Measurements from ENCODE around the gene SLC29A1.
"Not testable (repeated sequence)": the region's sequence is repeated elsewhere in the genome, so short reads cannot be mapped to it uniquely, and the experiment has no call there.

SLC29A1 gene

DNA sequence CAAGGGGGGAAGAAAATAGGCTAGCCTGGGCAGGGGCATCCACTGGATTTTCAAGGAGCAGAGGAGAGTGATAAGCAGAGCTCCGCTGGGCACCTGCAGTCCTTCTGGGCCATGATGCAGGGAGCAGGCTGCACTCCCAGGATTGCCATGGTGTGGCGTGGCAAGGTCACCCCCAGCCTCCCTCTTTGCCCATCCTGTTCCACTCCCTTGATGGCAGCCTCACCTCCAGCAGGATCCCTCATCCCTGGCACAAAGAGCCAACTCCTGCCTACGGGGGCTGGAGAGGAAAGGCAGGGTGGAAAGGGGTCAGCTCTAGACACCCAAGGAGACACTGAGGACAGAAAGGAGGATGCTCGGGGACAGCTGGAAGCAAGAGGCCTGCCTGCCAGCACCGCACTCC is 29.1 kb upstream of the SLC29A1 start:
- DNase-seq (ENCODE audit: low spot score) = no peak

DNA sequence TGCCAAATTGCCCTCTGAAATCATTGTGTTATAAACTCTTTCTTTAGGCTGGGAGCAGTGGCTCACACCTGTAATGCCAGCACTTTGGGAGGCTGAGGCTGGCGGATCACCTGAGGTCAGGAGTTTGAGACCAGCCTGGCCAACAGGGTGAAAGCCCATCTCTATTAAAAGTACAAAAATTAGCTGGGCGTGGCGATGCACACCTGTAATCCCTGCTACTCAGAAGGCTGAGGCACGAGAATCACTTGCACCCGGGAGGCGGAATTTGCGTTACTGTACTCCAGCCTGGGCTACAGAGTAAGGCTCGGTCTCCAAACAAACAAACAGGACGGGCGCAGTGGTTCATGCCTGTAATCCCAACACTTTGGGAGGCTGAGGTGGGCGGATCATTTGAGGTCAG is 27.0 kb upstream of the SLC29A1 start:
- DNase-seq (ENCODE audit: low spot score) = not testable (repeated sequence)

DNA sequence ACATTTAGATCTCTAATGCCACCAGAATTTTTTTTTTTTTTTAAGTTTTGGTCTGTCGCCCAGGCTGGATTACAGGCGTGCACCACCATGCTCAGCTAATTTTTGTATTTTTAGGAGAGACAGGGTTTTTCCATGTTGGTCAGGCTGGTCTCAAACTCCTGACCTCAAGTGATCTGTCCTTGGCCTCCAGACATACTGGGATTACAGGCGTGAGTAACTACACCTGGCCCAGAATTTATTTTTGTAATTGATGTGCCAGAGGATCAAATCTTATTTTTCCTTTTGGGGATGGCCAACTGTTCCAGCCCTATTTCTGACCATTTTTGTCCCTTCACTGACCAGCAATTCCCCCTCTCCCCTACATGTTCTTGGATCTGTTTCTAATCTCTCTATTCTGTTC is 24.7 kb upstream of the SLC29A1 start:
- no peak for DNase-seq (ENCODE audit: low spot score)

DNA sequence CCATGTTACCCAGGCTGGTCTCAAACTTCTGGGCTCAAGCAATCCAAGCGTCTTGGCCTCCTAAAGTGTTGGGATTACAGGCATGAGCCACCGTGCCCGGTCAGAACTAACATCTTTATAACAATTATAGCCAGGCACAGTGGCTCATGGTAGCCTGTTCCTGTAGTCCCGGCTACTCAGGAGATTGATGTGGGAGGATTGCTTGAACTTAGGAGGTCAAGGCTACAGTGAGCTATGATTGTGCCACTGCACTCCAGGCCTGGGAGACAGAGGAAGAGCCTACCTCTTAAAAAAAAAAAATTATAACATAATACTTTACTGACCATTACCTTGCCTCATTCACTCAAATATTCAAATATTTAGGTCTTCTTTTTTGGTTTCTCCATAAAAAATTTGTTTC is 23.5 kb upstream of the SLC29A1 start:
- no peak for DNase-seq (ENCODE audit: low spot score)

DNA sequence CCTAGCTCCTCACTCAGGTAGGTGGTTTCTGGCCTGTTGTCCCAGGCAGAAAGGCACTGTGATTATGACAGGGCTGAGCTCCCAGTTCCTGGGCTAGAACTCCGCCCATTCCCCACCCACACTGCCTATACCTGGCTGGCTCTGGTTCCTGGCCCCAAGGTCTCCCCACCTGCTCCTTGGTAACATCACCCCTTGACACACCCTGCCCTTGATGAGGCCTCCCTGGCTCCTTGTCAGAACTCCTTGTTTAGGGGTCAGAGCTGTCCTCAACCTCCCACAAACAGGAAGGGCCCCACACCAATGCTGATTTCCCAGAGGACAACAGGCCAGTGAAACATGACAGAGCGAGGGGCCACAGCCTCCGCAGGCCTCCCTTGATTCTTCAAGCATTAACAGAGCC is 22.2 kb upstream of the SLC29A1 start:
- DNase-seq (ENCODE audit: low spot score) = no peak

DNA sequence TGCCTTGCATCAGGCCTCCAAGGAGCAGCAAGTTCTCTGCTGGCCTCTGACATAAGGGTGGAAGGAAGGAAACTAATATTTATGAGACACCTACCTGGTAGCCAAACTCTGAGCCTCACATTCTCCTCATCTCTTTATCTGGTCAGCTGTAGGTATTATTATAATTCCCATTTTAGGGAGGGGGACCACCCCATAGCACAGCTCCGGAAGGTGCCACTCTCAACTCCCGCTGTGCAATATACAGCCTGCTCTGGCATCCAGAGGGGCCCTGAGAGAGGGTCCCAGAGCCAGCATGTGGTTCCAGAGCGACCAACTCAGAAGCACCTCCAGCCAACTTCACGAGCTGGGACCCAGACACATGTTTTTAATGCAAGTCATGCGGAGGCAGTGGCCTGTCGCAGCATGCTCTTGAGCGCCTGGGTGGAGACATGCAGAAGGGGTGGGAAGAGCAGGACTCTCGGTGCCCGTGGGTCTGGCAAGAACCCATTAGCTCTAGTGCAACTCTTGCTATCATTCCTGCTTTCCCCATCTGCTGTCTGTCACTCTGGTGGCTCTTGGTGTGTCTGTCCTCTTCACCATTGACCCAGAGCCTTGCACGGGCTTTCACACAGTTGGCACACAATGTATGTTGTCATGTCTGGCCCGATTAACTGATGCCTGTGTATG is 21.6 kb upstream of the SLC29A1 start:
- DNase-seq (ENCODE audit: low spot score) = no peak

DNA sequence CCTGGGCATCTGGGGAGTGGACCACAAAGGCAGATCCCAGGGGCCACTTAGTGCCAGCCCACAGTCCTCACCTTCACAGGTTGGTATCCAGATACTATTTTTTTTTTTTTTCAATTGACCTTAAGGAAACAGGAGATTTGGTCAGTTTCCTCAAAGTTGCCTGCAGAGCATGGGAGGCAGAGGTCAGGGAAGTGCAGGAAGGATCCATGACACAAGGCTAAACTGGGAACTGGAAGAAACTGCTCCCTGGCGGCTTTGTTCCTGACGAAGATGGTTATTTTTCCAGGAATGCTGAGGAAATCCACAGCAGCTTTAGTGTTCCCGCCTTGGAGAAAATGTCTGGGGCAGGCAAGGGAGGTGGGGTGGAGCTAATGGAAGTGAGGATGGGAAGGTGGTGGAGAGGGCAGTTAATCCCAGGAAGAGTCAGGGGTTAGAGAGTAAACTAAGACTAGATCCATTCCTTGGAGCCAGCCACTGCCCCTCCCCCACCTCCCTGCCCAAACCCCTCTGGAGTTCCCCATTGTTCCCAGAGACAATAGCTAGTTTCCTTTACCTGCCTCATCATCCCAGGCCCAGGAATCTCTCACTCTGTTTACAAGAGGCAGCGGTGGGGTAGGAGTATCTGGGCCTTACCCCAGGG is 20.9 kb upstream of the SLC29A1 start:
- no peak for DNase-seq (ENCODE audit: low spot score)

DNA sequence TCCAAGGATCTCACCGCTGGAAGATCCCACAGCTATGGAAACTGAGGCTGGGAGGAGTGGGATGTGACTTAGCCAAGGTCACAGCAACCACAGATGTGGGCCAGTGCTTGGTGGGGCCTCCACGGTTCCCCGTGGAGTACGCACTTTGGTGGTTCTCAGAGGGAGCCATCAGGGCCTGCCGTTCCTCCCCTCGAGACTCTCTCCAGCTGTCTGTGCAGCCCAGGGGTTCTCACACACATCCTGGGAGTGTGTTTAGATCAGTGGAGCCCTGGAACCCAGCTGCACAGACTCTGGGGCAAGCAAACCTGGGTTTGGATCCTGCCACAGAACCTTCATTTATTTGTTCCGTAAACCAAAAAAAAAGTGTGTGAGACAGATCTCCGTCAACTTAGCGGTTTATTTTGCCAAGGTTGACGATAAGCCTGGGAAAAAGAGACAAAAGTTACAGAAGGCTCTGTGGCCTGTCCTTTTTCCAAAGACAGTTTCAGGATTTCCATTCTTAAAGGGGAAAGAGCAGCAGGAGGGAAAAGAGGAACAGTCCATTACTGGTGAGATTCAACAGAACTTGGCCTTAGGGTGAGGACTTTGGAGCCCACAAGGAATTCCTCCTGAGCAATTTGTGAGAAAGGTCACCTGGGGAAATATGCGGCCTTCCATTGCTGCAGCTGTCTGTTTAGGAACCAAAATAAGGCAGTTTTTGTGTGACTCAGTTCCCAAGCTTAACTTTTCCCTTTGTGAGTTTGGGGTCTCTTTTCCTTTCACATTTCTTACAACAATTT is 20.2 kb upstream of the SLC29A1 start:
- DNase-seq (ENCODE audit: low spot score) = no peak

DNA sequence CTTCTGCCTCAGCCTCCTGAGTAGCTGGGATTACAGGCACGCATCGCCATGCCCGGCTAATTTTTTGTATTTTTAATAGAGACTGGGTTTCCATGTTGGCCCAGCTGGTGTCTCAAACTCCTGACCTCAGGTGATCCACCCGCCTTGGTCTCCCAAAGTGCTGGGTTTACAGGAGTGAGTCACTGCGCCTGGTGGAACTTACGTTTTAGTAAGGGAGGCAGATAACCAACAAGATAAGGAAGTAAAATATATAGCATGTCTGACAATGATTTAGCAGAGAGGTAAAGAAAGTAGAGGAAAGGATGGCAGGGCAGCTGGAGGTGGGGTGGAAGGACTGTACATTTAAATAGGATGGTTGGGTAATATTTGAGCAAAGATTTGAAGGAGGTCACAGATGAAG is 19.4 kb upstream of the SLC29A1 start:
- no peak for DNase-seq (ENCODE audit: low spot score)

DNA sequence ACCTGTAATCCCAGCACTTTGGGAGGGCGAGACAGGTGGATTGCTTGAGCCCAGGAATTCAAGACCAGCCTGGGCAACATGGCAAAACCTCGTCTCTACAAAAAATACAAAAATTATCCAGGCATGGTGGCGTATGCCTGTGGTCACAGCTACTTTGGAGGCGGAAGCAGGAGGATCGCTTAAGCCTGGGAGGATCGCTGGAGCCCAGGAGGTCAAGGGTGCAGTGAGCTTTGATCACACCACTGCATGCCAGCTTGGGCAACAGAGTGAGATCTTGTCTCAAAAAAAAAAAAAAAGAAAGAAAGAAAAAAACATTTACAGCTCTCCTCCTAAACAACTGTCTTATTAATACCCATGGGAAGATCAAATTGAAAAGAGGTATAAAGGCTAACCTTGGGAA is 15.4 kb upstream of the SLC29A1 start:
- no peak for DNase-seq (ENCODE audit: low spot score)

DNA sequence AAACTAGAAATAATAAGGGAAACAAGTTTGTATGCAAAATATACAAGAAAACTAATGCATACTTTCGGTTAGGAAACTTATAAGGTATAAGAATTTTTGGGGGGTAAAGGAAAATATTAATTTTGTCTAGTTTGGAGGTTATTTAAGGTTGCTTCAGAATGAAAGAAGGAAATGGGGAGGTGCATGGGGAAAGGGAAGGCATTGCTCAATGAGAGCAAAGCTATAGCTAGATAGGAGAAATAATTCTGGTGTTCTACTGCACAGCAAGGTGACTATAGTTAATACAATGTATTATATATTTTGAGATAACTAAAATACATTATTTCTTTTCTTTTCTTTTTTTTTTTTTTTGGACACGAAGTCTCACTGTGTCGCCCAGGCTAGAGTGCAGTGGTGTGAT is 12.1 kb upstream of the SLC29A1 start:
- no peak for DNase-seq (ENCODE audit: low spot score)

DNA sequence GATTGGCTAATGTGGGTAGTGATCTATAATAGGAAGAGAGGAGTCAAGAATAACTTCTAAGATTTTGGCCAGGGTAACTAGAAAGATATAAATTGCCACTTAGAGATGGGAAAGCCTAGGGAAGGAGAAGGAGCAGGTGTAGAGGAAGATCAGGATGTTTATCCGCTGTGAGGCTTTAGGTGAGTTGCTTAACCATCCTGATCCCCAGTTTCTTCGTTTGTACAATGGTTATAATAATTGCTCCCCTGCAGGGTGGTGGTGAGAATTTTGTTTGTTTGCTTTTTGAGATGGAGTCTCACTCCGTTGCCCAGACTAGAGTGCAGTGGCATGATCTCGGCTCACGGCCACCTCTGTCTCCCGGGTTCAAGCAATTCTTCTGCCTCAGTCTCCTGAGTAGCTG is 9.1 kb upstream of the SLC29A1 start:
- no peak for DNase-seq (ENCODE audit: low spot score)

DNA sequence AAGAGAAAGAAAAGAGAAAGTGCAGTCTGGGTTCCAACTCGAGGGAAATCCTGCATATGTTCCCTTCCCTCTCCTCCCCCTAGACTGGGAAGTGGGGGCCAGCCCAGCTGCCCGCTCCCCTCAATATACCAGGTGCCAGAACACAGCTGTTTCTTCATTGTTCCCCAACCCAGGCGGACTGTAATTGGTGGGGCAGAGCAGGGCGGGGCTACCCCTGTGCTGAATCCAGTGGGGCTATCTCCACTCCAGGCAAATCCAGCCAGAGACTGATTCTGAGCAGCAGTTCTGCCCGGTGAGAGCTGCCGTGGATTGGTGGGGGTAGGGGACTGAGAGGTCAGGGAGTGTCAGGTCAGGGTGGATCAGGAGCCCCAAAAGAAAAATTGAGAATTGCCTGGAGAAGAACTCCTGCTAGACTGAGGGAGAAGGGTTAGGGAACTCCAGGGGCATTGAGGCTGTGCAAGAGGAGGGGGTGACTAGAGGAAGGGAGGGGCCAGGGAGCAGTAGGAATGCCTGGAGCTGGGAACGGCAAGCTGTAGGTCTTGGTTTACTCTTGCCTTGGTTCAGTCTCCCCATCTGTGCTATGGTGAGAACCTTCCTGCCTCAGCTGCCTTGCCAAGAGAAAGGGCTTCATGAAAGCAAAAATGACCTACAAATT is 6.6 kb upstream of the SLC29A1 start, which contains the start of gene MYMX:
Gene MYMX, plus strand, starts transcription at position 250 of the 655 bp plus-strand sequence. CDS start 546 bp downstream, outside the sequence.
- no peak for DNase-seq (ENCODE audit: low spot score)

DNA sequence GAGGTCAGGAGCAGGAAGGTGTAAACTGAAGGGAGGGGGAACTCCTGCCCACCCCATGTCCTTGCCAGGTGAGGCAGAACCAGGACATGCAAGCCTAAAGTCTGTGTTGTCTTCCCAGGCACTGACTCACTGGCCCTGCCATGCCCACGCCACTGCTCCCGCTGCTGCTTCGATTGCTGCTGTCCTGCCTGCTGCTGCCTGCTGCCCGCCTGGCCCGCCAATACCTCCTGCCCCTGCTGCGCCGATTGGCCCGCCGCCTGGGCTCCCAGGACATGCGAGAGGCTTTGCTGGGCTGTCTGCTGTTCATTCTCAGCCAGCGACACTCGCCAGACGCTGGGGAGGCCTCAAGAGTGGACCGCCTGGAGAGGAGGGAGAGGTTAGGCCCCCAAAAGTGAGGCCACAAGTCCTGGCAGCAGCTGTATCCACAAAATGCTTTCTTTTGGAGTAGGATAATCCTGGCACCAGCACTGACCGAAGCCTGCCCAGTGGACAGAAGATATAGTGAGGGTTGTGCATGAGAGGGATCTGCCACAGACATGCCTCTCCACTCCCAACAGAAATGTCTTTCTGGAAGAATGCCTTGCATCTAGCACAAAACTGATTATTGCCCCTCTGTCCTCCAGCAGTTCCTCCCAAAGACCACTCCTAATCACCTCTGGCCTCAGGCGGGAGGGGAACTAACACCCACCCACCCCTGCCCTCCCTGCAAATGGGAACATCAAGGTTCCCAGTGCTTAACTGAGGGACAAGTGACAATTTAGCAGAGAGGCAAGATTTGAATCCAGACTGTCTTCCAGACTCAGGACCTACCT is 5.9 kb upstream of the SLC29A1 start:
- no peak for DNase-seq (ENCODE audit: low spot score)

DNA sequence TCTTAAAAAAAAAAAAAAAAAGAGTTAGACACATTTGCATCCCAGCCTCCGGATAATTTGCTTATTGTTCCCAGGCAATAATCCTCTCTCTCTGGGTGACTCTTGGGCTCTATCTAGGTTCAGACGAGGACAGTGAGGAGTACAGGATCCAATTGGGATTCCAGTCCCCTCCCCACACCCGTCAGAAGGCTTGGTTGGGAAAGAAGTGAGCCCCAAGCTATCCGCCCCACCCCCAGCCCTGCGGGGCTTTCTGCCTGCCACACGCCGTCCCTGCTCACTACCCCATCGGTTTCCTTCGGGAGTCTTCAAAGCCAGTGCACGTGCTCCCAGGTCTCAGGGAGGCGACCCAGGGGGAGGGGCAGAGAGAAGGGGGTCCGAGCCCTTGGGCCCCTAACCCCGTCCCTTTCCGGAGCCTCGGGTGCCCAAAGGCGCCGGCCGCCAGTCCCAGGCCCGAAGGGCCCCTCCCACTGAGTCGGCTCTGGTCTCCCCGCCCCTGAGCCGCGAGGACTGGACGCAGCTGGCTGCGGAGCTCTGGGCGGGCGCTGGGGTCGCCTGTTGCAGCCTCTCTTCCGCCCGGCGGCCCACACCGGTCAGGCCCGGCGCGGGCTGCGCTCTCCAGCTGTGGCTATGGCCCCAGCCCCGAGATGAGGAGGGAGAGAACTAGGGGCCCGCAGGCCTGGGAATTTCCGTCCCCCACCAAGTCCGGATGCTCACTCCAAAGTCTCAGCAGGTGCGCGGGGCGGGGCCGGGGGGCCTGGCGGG is 4.2 kb upstream of the SLC29A1 start:
- DNase-seq (ENCODE audit: low spot score) = peak; percentile 89

DNA sequence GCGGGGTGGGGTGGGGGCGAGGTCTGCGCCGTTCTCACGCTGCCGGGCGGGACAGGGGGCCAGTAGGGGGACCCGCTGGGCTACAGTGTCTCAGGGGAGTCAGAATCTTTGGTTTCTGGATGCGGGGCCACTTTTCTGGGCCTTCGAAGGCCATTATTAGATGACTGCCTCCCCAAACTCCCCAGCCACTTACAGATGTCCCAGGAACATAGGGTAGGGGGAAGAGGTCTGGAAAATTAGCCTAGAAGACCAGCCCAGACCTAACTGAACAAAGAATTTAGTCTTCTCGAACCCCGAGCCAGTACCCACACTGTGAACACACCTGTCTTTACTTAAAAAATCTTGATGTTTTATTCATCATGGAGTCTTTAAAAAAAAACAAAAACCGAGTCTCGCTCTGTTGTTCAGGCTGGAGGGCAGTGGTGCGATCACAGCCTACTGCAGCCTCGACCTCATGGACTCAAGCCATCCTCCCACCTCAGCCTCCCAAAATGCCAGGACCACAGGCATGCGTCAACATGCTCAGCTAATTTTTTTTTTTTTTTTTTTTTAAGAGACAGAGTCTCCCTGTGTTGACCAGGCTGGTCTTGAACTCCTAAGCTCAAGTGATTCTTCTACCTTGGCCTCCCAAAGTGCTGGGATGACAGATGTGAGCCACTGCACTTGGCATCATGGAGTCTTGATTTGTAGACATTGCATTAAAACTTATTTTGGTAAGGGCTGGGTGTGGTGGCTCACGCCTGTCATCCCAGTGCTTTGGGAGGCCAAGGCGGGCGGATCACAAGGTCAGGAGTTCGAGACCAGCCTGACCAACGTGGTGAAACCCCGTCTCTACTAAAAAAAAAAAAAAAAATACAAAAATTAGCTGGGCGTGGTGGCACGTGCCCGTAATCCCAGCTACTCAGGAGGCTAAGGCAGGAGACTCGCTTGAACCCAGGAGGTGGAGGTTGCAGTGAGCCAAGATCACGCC is 3.3 kb upstream of the SLC29A1 start:
- no peak for DNase-seq (ENCODE audit: low spot score)

DNA sequence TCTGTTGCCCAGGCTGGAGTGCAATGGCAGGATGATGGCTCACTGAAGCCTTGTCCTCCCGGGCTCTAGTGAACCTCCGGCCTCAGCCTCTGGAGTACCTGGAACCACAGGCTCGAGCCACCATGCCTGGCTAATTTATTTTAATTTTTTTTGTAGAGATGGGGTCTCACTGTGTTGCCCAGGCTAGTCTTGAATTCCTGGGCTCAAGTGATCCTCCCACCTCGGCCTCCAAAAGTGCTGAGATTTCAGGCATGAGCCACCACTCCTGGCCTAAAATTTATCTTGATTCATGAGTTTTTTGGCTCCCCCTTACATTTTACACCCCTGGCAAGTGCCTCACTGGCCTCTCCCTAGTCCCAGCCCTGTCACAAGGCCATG is 2.5 kb upstream of the SLC29A1 start:
- DNase-seq (ENCODE audit: low spot score) = no peak

DNA sequence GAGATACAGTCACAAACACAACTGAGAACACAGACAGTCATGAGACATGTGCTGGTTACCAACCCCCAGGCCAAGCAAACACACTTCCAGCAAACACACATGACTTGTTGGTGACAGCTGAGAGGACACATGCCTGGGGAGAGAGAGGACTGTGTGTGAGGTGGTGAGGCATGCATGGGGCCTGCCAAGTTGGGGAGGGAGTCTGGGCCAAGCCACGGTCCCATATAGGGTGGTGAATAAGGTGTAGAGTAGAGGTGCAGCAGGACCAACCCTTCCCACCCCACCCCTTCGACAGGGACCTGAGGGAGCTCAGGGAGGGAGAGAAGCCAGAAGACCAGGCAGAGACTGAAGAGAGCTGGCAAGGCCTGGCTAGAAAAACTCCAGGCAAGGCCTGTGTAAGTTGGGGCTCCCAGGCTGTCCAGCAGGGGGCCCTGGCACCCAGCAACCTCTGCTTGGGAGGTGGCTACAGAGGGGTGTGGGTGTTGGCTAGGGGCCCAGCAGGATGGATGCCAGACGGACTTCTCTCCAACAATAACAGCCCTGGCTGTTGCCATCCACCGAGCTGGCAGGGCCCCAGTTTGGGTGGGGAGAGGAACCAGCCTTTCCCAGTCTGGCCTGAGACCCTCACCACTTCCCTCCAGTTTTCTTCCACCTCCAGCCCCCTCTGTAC is 2.0 kb upstream of the SLC29A1 start:
- peak; percentile 91 for DNase-seq (ENCODE audit: low spot score)

DNA sequence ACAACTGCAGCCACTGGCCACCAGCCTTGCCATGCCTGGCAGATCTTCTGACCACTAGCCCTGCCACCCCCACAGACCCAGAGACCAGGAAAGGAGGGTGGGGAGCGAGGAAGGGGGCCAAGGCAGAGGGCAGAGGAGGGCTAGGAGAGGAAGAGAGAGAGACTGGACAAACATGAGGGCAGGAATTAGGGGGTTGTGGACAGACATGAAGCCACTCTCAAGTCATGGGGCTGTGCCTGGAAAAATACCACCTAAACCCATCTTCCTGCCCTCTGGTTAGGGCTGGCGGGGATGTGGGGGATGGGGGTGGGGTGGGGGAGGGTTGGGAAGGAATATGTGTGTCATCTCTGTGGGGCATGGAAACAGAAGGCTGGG is 1.4 kb upstream of the SLC29A1 start:
- no peak for DNase-seq (ENCODE audit: low spot score)

Measured in NAMALWA (cell line).